NCI-H226 (cell line): ENCODE data around the gene BPIFB3.

Experiments
- DNase-seq: peaks from one replicate; pipeline ENCODE4 v3.0.0-alpha.2; 2015

Gene BPIFB3

DNA sequence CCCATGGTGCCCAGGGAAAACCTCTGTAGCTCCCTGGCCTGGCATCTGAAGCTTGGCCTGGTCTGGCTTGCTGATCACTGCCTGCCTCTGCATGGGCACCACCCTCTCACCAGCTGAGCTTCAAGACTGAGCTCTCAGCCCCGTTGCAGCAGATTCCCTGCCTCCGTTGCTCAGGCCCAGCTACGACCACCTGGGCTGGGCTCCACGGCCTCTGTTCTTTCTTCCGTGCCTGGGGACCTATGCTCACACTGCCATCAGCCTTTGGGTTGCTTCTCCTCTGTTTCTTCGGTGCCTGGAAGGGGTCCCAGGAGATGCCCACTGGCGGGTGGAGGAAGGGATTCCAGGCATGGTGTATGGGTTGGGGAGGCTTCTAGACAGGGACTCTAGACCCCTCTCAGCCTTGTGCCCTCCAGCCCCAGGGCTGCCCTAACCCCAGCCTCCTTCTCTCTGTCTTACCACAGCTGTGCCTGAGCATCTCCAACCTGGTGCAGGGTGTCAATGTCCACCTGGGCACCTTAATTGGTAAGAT is 37.1 kb upstream of the BPIFB3 start:
- DNase-seq, result no peak

GRCh38 chr20:33017542-33017941 is 36.2 kb upstream of the BPIFB3 start:
- DNase-seq, result no peak

DNA sequence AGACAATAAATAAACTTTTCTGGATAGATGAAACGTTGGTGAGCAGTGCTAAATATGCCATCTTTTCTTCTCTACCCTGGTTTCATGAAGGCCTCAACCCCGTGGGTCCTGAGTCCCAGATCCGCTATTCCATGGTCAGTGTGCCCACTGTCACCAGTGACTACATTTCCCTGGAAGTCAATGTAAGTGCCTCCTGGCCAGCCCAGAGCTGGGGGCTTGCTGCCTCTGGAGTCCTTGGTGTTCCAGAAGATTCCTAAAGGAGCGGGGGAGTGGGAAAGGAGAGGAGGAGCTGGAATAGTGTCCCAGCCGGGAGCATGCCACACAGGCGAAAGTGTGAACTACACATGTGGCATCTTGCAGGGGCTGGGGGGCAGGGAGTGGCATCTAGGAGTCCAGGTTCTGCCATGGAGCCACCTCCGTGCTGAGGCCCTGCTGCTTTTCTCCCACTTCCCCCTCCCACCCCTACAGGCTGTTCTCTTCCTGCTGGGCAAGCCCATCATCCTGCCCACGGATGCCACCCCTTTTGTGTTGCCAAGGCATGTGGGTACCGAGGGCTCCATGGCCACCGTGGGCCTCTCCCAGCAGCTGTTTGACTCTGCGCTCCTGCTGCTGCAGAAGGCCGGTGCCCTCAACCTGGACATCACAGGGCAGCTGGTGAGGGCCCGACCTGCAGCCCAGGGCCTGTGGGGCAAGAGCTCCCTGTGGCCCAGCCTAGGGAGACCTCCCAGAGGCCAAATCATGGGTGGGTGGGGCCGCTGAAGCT is 35.4 kb upstream of the BPIFB3 start:
- DNase-seq, result no peak

DNA sequence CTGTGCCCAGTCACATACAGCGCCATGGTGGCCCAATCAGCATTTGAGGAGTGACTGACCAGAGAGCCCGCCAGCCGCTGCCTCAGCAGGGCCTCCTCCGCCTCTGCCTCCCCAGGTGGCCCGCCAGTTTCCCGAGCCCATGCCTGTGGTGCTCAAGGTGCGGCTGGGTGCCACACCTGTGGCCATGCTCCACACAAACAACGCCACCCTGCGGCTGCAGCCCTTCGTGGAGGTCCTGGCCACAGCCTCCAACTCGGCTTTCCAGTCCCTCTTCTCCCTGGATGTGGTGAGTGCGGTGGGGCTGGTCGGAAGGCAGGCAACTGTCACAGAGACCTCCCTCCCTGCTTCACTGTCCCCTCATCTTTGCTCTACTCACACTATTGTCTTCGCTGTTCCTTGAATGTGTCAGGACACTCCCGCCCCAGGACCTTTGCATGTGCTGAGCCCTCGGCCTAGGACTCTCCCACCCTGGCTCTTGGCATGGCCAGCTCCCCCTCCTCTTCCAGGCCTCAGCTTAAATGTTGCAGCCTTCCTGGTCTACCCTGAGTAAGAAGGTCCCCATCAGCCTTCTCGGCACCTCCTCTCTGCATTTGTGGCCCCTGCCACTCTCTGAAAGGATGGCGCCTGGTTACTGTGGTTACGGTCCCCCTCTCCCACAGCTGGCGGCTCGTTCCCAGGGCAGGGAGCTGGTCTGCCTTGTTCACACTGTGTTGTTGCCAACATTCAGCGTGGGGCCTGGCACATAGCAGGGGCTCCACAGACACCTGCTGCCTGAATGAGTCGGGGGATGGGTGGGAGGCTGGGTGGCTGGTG is 34.0 kb upstream of the BPIFB3 start:
- DNase-seq, result no peak

DNA sequence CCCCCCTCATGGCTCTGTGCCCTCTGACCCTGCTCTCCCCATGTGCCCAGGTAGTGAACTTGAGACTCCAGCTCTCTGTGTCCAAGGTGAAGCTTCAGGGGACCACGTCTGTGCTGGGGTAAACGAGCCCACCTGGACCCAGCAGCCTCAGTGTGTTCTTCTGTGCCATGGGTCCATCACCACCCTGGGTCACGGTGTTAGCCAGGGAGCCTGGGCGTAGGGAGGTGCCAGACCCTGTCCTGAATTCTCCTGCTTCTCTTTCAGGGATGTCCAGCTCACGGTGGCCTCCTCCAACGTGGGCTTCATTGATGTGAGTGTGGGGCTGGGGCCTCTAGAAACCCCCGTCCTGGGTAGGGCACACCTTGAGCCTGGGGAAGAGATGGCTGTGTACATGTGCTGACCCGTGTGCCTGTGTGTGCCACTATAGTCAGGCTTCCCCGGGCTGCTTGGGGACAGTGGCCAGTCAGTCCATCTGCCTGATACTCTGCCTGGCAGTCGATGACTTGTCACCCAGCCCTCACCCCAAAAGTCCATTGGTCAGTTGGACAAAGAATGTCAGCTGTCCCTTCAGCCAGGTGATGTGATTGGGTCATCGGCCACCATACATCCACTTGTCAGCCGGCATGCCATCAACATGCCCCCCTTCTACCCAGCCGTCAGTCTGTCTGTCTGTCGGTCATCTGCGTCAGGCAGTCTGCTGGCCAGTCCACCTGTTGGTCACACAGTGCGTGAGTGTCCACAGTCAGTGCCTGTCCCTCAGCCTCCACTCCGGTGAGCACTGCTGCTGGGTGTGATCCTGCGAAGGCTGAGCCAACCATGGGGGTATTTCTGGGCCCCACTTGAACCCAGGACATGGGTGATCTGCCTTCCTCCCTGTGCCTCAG is 33.2 kb upstream of the BPIFB3 start:
- DNase-seq, result no peak

- no peak for DNase-seq
These were observed 31.8 kb upstream of the BPIFB3 start for GRCh38 chr20:33021879-33022278.

DNA sequence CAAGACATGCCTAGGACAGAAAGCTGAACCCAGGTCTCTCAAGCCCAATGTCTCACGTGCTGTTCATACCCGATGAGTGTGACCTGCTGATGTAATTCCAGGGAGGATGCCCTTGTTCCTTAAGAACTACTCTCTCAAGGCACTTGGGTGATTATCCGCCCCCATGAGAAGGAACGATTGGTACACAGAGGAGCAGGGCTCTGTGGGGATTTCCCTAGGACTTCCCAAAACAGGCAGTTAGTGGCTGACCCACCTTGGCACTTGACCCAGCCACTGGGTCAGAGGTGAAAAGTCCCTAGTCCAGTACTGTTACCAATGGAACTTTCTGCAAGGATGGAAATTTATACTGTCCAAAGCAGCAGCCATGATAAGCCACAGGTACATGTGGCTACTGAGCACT is 31.4 kb upstream of the BPIFB3 start:
- no peak for DNase-seq

DNA sequence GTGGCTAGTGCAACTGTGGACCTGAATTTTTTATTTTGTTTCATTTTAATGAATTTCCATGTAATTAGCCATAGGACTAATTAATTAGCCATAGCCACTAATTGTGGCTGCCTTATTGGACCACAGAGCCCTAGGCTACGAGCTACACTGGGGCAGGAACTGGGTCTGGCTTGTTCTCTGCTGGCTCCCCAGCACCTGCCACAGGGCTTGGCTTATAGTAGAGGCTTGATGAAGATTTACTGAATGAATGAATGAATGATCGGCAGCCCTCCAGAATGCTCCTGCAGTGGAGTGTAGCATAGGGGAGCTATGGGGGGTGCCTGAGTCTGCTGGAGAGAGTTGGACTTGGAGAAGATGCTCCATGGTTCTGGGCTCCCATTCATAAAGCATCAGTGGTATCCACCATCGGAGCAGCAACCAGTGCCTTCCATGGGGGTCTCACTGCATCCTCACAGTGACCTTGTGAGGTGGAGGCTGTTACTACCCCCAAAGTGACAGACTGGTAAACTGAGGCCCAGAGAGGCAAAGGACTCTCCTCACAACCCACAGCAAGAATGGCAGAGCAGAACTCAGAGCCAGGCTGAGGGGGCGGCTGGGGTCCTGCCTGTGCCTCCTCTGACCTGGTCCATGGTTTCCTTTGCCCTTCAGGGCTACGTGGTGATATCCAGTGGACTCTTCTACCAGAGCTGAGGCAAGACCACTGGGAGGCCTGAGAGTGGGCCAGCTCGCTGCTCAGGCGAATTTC is 30.8 kb upstream of the BPIFB3 start:
- no peak for DNase-seq

- no peak for DNase-seq
These were observed 30.1 kb upstream of the BPIFB3 start for GRCh38 chr20:33023439-33024242.

GRCh38 chr20:33024243-33024560 is 29.5 kb upstream of the BPIFB3 start:
- DNase-seq, result no peak

DNA sequence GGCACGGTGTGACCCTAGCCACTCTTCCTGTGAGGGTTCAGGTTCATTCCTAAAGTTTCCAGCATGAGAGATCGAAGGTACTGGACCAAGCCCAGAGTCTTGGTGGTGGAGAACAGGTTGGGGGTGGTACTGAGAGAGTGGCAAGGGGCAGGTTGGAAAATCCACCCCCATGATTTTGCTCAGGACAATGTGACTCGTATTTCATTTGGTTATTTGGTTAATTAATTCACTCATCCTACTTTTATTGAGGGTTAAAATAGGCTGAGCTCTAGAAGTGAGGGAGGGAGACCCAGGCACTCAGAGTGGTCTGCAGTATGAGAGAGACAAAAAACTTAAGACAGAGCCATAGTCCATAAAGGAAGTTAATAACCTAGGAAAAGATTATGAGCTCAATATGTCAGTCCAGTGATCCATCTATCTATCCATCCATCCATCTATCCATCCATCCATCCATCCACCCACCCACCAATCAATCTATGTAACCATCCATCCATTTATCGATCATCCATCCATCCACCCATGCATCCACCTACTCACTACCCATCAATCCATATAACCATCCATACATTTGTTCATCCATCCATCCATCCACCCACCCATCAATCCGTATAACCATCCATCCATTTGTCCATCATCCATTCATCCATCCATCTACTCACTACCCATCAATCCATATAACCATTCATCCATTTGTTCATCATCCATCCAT is 28.9 kb upstream of the BPIFB3 start:
- DNase-seq, result no peak

DNA sequence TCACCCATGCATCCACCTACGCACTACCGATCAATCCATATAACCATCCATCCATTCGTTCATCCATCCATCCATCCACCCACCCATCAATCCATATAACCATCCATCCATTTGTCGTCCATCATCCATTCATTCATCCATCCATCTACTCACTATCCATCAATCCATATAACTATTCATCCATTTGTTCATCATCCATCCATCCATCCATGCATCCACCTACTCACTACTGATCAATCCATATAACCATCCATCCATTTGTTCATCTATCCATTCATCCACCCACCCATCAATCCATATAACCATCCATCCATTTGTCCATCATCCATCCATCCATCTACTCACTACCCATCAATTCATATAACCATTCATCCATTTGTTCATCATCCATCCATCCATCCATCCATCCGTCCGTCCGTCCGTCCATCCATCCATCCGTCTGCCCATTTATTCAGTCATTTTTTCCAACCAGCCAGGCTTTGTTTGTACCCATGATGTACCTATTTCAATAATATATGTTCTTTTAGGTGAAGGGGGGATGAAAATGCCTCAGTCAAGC is 28.3 kb upstream of the BPIFB3 start:
- no peak for DNase-seq

DNA sequence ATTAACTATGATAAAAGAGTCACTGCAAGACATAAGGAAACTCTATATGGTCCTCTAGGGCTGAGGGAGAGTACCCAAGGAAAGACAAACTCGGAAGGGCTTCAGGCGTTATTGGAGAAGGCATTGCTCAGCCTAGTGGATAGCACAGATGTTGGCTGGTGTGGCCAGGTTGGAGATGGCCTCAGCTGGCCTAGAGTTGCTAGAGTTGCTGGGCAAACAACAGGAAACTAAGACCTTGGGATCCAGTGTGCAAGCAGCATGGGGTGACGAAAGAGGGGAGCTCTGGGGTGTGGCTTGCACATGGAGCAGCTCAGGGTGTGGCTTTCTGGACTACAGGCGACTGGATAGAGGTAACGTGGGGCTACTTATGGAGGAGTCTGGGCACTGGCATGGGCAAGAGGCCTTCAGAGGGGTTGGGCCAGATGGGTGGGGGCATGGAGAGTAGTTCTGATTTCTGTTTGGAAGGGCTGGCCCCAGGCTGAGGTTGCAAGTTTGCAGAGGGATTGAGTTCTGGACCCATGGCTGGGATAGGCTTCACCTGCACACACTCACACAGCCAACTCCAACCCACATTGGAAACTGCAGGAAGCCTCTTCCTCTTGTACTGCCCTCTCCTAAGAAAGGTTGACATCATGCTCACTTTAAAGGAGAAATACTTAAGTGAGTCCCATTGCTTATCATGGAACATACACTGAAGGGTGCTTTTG is 27.5 kb upstream of the BPIFB3 start:
- DNase-seq, result no peak

DNA sequence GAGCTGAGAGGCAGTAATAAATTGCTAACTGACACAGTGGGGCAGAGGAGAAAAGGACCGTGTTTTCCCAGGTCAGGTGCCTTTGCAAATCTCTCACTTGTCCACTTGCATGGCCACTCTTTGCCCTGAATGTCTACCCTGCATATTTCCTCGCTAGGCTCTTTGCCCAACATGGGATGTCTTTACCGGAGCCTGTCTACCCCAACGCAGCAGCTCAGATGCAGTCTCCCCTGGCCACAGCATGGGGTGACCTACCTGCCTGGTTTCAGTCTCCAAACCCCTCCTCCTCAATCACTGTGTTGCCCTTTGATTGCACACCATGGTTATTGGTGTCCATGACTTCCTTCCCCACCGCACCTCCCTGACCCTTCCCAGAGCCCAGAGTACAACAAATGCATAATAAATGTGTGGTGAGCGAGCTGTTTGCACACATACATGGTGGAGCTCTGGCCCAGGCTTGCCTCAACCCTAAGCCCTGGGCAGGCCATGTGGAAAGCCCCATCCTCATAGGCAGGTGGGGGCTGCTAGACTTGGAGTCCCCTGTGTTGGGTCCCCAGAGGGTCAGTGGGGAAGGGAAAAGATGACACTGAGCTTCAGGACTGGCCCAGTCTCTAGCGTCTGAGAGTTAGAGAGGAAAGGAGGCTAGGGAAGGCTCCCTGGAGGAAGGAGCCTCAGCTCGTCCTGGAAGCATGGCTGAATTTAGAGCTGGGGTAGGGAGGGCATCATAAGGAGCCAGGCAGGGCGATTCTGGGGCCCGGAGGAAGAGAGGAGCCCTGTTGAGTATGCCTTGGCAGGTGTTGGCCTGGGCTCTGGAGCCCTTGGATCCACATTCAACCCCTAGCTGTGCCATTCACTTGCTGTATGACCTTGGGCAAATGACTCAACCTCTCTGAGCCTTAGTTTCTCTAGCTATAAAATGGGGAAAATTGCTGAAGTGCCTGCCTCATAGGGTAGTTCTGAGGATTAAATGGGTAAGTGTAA is 26.6 kb upstream of the BPIFB3 start:
- no peak for DNase-seq

- DNase-seq, result no peak
These were observed 25.6 kb upstream of the BPIFB3 start for GRCh38 chr20:33027769-33028751.

DNA sequence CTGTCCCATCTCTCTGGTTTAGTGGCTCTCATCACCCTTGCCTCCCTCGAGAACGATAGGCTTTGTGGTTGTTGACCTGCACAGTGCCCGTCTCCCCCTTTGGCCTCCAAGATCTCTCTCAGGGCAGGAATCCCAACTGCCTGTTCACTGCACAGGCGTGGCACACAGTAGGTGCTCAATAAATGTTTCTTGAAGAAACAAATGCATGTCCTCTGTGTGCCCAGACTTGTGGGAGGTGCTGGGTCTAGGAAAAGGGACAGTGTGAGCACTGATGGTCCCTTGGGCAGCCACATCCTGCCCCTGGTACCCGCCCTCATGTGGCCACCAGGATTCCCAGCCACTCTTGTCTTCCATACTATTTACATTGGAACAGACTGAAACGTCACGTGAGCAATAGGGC is 24.8 kb upstream of the BPIFB3 start:
- no peak for DNase-seq

- DNase-seq, result no peak
These were observed 23.6 kb upstream of the BPIFB3 start for GRCh38 chr20:33030076-33030475.
